Mesenchymal stem cell (in vitro differentiated cells and primary cell): ENCODE results near the gene FLOT2.
A peak's percentile ranks its signal among the peaks of the same experiment; 100 is the strongest.
"Not testable (repeated sequence)": the region's sequence is repeated elsewhere in the genome, so short reads cannot be mapped to it uniquely, and the experiment has no call there.

Source experiments
- DNase-seq: peaks from one replicate; pipeline ENCODE4 v3.0.0-alpha.2; 2013
- H2AFZ ChIP-seq: one replicate; pipeline ENCODE4 v1.6.1; 2013; ENCODE audit warnings: low read depth, mild to moderate bottlenecking, control low read depth, inconsistent platforms, low read length, moderate library complexity
- H2AK5ac ChIP-seq: 2 replicates; pipeline ENCODE4 v1.6.1; 2013; ENCODE audit warnings: low read length, moderate library complexity, mild to moderate bottlenecking, inconsistent platforms; ENCODE audit not compliant: severe bottlenecking
- H2BK120ac ChIP-seq: one replicate; pipeline ENCODE4 v1.6.1; 2013; ENCODE audit warnings: low read depth, mild to moderate bottlenecking, inconsistent platforms, low read length, moderate library complexity
- H2BK12ac ChIP-seq, 2 experiments: one replicate each; pipeline ENCODE4 v1.6.1; 2013; ENCODE audit warnings: inconsistent platforms in 2 of 2, low read length in 2 of 2, mild to moderate bottlenecking in 2 of 2, moderate library complexity in 2 of 2, control low read depth in 1 of 2
- H2BK15ac ChIP-seq: one replicate; pipeline ENCODE4 v1.6.1; 2013; ENCODE audit warnings: mild to moderate bottlenecking, low read depth, inconsistent platforms; ENCODE audit not compliant: poor library complexity, severe bottlenecking
- H2BK5ac ChIP-seq: 2 replicates; pipeline ENCODE4 v1.6.1; 2013; ENCODE audit warnings: low read depth, mild to moderate bottlenecking, low read length, control low read depth, inconsistent platforms; ENCODE audit not compliant: poor library complexity, severe bottlenecking
- H3K14ac ChIP-seq, 2 experiments: one replicate each; pipeline ENCODE4 v1.6.1; 2013; ENCODE audit warnings: inconsistent platforms in 2 of 2, low read length in 2 of 2, control low read depth in 1 of 2, mild to moderate bottlenecking in 1 of 2, moderate library complexity in 1 of 2
- H3K18ac ChIP-seq, 2 experiments: one replicate each; pipeline ENCODE4 v1.6.1; 2013; ENCODE audit warnings: inconsistent platforms in 2 of 2, low read length in 2 of 2, control low read depth in 1 of 2, low read depth in 1 of 2, mild to moderate bottlenecking in 1 of 2
- H3K23ac ChIP-seq, 2 experiments: one replicate each; pipeline ENCODE4 v1.6.1; 2013; ENCODE audit warnings: inconsistent platforms in 2 of 2, low read length in 2 of 2, mild to moderate bottlenecking in 2 of 2, moderate library complexity in 2 of 2, control low read depth in 1 of 2
- H3K27ac ChIP-seq: 2 replicates; pipeline ENCODE4 v1.5.1; 2013; ENCODE audit warnings: mild to moderate bottlenecking, moderate library complexity, low read length, control low read depth, inconsistent platforms; ENCODE audit not compliant: poor library complexity, severe bottlenecking
- H3K27me3 ChIP-seq, 2 experiments: 2 replicates each; pipeline versions ENCODE4 v1.6.1 to v1.7.0; 2013; ENCODE audit warnings: low read length in 2 of 2, mild to moderate bottlenecking in 2 of 2, moderate library complexity in 2 of 2, control low read depth in 1 of 2, inconsistent platforms in 1 of 2; ENCODE audit not compliant: control insufficient read depth in 1 of 2, insufficient read depth in 1 of 2
- H3K36me3 ChIP-seq, 2 experiments: 2 replicates each; pipeline versions ENCODE4 v1.6.1 to v1.7.0; 2013; ENCODE audit warnings: low read length in 2 of 2, control low read depth in 1 of 2, inconsistent platforms in 1 of 2, low read depth in 1 of 2, mild to moderate bottlenecking in 1 of 2; ENCODE audit not compliant: insufficient read depth in 2 of 2, control insufficient read depth in 1 of 2
- H3K4ac ChIP-seq, 2 experiments: one replicate each; pipeline ENCODE4 v1.6.1; 2013; ENCODE audit warnings: inconsistent platforms in 2 of 2, low read length in 2 of 2, mild to moderate bottlenecking in 2 of 2, moderate library complexity in 2 of 2, control low read depth in 1 of 2, low read depth in 1 of 2
- H3K4me1 ChIP-seq: 2 replicates; pipeline ENCODE4 v1.6.1; 2013; ENCODE audit warnings: low read depth, low read length, control low read depth; ENCODE audit not compliant: control insufficient read depth, insufficient read depth
- H3K4me2 ChIP-seq: 2 replicates; pipeline ENCODE4 v1.6.1; 2013; ENCODE audit warnings: low read length, mild to moderate bottlenecking, inconsistent platforms; ENCODE audit not compliant: poor library complexity, severe bottlenecking
- H3K4me3 ChIP-seq, 2 experiments: 2 replicates each; pipeline versions ENCODE4 v1.5.1 to v1.7.0; 2013; ENCODE audit warnings: low read length in 2 of 2, mild to moderate bottlenecking in 2 of 2, control low read depth in 1 of 2, low read depth in 1 of 2; ENCODE audit not compliant: insufficient read depth in 1 of 2
- H3K79me1 ChIP-seq: replicated peaks from 2 replicates; pipeline ENCODE4 v1.6.1; 2013; ENCODE audit warnings: mild to moderate bottlenecking, control low read depth, low read length, inconsistent platforms; ENCODE audit not compliant: poor library complexity, severe bottlenecking
- H3K9ac ChIP-seq: 2 replicates; pipeline ENCODE4 v1.7.0; 2013; ENCODE audit warnings: mild to moderate bottlenecking, low read length, moderate library complexity
- H3K9me3 ChIP-seq: 2 replicates; pipeline ENCODE4 v1.7.0; 2013; ENCODE audit warnings: mild to moderate bottlenecking, low read length; ENCODE audit not compliant: control insufficient read depth
- H4K8ac ChIP-seq: one replicate; pipeline ENCODE4 v1.6.1; 2013; ENCODE audit warnings: inconsistent platforms, mild to moderate bottlenecking, low read length, moderate library complexity
- H4K91ac ChIP-seq: one replicate; pipeline ENCODE4 v1.6.1; 2013; ENCODE audit warnings: mild to moderate bottlenecking, low read length, inconsistent platforms
- WGBS: methylation state at CpG from one replicate; pipeline ENCODE4 v1.1.7; 2013; ENCODE audit warnings: mixed read lengths; 5-methylcytosine and 5-hydroxymethylcytosine counted together

The FLOT2 gene

GRCh38 chr17:28893248-28894183, 4.0 kb downstream of the FLOT2 start:
- not testable (repeated sequence) for H2AK5ac ChIP-seq, H3K4ac ChIP-seq, H2BK5ac ChIP-seq, H3K9ac ChIP-seq, H3K4me2 ChIP-seq, H2BK120ac ChIP-seq, H2BK12ac ChIP-seq, DNase-seq, H3K27me3 ChIP-seq, H2AFZ ChIP-seq, H4K8ac ChIP-seq, H3K4me3 ChIP-seq, H3K14ac ChIP-seq, H3K23ac ChIP-seq, H3K18ac ChIP-seq, H3K9me3 ChIP-seq, H4K91ac ChIP-seq, H2BK15ac ChIP-seq
- 96% methylated on average over 11 of the region's 16 CpGs for WGBS
- Histone ChIP-seq H3K27ac (peak overlapping the region; percentile 56), H3K79me1 (peaks cover 28% of the 10 kb centered on the region), H3K4me1 (peaks cover 26% of the 10 kb centered on the region), H3K36me3 (peaks cover 11 to 16% of the 10 kb centered on the region in 2 experiments)

- WGBS = 100% methylated on average over 4 of the region's 4 CpGs
These were observed 5.5 kb downstream of the FLOT2 start for GRCh38 chr17:28892024-28892423.

GRCh38 chr17:28891201-28891600, 6.3 kb downstream of the FLOT2 start:
- Histone ChIP-seq H3K27ac (no peak overlapping the region), H3K79me1 (peaks cover 35% of the 10 kb centered on the region), H3K27me3 (no peaks in the 10 kb centered on the region), H2AFZ (no peak overlapping the region), H3K36me3 (peaks cover 30 to 32% of the 10 kb centered on the region in 2 experiments), H3K4me3 (no peak overlapping the region), H3K9ac (no peak overlapping the region), H3K23ac (no peak overlapping the region), H2BK15ac (no peak overlapping the region), H2BK12ac (no peak overlapping the region), H4K91ac (no peak overlapping the region), H3K14ac (no peak overlapping the region), H3K4me1 (peaks cover 19% of the 10 kb centered on the region), H3K4ac (no peak overlapping the region), H2BK5ac (no peak overlapping the region), H4K8ac (no peak overlapping the region), H3K18ac (no peak overlapping the region), H3K9me3 (no peaks in the 10 kb centered on the region), H2BK120ac (no peak overlapping the region), H2AK5ac (no peak overlapping the region), H3K4me2 (no peak overlapping the region)
- WGBS = 86% methylated on average over 1 of the region's 1 CpG
- DNase-seq = no peak

More at GRCh38 chr17:28892024-28892423, 5.5 kb downstream of the FLOT2 start:
- Histone ChIP-seq H2BK12ac (no peak overlapping the region), H3K9ac (no peak overlapping the region), H2BK15ac (no peak overlapping the region), H3K23ac (no peak overlapping the region), H3K14ac (no peak overlapping the region), H3K4me1 (peaks cover 20% of the 10 kb centered on the region), H4K8ac (no peak overlapping the region), H2AFZ (no peak overlapping the region), H3K18ac (no peak overlapping the region), H3K27ac (no peak overlapping the region), H2BK120ac (no peak overlapping the region), H3K4me3 (no peak overlapping the region), H3K4ac (no peak overlapping the region), H3K36me3 (peaks cover 23 to 25% of the 10 kb centered on the region in 2 experiments), H3K27me3 (no peaks in the 10 kb centered on the region), H2BK5ac (peak overlapping the region; percentile 40), H3K4me2 (no peak overlapping the region), H3K9me3 (no peaks in the 10 kb centered on the region), H3K79me1 (peaks cover 30% of the 10 kb centered on the region), H2AK5ac (peak overlapping the region; percentile 4), H4K91ac (no peak overlapping the region)
- DNase-seq = no peak

GRCh38 chr17:28889996-28890395, 7.5 kb downstream of the FLOT2 start:
- H2BK12ac ChIP-seq = no peak overlapping the region
- H3K14ac ChIP-seq = no peak overlapping the region
- H3K4me1 ChIP-seq = peaks cover 14% of the 10 kb centered on the region
- H2BK5ac ChIP-seq = no peak overlapping the region
- no peaks in the 10 kb centered on the region for H3K9me3 ChIP-seq
- H3K9ac ChIP-seq = no peak overlapping the region
- H3K27ac ChIP-seq = no peak overlapping the region
- no peak overlapping the region for H2AK5ac ChIP-seq
- H3K79me1 ChIP-seq = peaks cover 36% of the 10 kb centered on the region
- H3K36me3 ChIP-seq = peaks cover 41 to 44% of the 10 kb centered on the region in 2 experiments
- no peak overlapping the region for H4K8ac ChIP-seq
- no peaks in the 10 kb centered on the region for H3K27me3 ChIP-seq
- no peak overlapping the region for H3K4me3 ChIP-seq
- H4K91ac ChIP-seq = no peak overlapping the region
- H2BK120ac ChIP-seq = no peak overlapping the region
- no peak overlapping the region for H2AFZ ChIP-seq
- H3K4ac ChIP-seq = no peak overlapping the region
- 88% methylated on average over 3 of the region's 5 CpGs for WGBS
- DNase-seq = no peak
- no peak overlapping the region for H3K23ac ChIP-seq
- H3K18ac ChIP-seq = no peak overlapping the region
- no peak overlapping the region for H3K4me2 ChIP-seq
- no peak overlapping the region for H2BK15ac ChIP-seq
